EH (cell line): ENCODE results near the gene CBLN3.
A peak's percentile ranks its signal among the peaks of the same experiment; 100 is the strongest.
"Not testable (repeated sequence)": the region's sequence is repeated elsewhere in the genome, so short reads cannot be mapped to it uniquely, and the experiment has no call there.

Experiments
- DNase-seq: peaks from one replicate; pipeline ENCODE4 v3.0.0-alpha.2; 2015; ENCODE audit warnings: low read depth

The CBLN3 gene

GRCh38 chr14:24401810-24402702 lies 27.4 kb downstream of the CBLN3 start:
- DNase-seq: no peak

DNA sequence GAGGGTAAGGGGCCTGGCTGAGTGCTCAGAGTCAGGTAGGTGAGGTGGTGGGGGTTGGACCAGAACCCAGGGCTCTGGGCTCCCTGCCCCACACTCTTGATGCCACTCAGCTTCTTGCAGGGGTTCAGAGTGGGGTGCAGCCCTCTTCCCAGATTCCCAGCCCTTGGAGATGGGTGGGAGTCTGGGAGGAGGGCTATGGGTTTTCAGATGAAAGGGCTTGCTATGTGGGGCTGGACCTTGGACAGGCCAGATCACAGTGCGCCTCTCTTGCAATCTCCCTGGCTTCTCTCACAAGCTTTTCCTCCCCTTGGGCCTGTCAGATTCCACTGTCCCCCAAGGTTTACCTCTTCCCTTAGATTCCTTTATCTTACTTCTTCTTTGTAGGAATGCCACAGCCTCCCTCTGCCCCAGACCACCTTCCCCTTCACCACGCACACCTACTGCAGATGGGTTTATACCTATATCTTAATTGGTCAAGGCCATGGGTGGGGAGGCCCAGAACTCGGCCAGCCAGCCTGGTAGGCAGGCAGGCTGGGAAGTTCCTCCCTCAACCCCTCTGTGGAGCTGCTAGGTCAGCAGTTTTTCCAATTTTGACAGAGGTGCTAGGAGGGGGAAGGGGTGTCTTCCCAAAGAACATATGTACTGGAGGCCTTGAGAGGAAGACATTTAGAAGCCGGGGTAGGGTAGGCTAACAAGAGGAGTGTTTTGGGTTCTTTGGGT lies 29.3 kb downstream of the CBLN3 start:
- no peak for DNase-seq

DNA sequence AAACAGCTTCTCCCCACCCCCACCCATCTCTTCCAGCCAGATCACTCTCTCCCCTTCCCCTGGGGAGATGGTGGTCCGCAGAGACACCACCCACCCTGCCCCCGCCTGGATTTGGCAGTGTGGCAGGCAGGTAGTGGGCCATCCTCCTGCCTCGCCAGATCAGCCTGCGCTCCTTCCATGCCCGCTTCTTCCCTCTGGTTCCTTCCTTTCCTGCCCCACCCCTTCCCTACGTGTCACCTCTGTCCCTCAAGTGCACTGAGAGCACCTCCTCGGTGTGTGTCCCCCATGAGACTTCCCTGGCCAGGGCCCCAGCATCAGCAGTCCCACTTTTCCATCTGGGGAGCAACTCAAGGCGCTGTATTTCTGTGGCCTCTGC lies 30.0 kb downstream of the CBLN3 start:
- no peak for DNase-seq

- DNase-seq: peak; percentile 59
These were observed 30.6 kb downstream of the CBLN3 start, which contains the start of gene NYNRIN for GRCh38 chr14:24398653-24399446. TSS of gene NYNRIN (plus strand) at chr14:24399003. CDS start at chr14:24399247, 244 bp downstream.

DNA sequence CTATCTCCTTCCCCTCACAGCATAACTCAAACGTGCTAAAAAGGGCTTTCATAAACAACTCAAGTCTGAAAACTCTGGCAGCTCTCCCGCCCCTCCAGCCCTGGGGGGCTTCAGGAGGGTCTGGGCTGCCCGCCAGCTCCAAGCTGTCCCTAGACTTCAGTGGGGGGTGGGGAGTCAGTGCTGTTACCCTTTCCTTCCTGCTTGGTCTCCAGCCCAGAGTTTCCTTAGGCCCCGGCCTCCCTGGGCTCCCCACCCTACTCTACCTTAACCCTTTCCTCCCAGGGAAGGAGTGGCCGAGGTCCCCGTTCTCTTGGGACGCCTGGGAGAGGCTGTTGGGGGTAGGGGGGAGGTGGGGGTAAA lies 31.2 kb downstream of the CBLN3 start:
- DNase-seq: peak; percentile 18

- no peak for DNase-seq
These were observed 31.7 kb downstream of the CBLN3 start for GRCh38 chr14:24397639-24398292.

DNA sequence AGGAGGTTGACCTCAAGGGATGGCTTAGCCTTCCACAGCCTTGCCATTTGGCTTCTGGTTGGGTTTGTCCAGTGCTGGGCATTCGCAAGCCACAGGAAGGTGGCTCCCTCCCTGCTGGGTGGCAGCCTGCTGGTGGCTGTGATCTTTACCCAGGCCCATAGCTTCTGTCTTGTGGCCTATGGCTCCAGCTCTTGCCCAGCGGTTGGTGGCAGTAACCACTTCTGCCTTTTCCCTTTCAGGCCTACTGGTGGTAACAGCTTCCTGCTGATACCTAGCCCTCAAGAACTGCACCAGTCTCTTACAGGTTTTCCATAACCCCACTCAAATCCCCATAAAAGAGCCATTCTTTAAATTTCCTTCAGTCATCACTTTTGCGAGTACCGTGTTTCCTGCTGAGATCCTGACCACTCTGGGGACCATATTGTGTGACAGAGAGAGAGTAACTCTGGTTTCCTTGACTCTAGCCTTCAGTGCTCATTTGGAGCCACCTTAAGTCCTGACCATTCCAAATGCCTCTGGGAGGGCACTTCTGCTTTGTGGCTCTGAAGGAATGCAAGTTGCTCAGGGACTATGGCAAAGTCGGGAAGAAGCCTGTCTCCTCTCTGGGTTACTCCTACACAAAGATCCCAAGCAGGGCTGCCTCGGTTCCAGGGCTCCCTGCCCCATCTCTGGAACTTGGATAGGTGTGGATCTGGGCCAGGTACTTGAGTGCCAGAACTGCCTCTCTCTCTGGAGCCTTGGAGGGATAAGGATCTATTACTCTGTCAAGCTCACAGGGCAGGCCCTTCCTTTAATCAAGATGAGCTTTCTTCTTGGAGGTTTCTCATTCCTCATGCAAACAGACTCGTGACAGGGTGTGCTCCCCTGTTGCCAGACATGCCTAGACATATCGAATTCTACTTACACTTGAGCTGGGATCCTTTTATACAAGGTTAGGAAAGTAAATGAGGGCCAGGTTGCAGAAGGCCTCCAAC lies 33.6 kb downstream of the CBLN3 start:
- peak; percentile 24 for DNase-seq

- no peak for DNase-seq
These were observed 35.2 kb downstream of the CBLN3 start for GRCh38 chr14:24394275-24394674.

- DNase-seq: peak; percentile 74
These were observed 37.0 kb downstream of the CBLN3 start for GRCh38 chr14:24392325-24393091.

- no peak for DNase-seq
These were observed 38.6 kb downstream of the CBLN3 start for GRCh38 chr14:24390701-24391468.

DNA sequence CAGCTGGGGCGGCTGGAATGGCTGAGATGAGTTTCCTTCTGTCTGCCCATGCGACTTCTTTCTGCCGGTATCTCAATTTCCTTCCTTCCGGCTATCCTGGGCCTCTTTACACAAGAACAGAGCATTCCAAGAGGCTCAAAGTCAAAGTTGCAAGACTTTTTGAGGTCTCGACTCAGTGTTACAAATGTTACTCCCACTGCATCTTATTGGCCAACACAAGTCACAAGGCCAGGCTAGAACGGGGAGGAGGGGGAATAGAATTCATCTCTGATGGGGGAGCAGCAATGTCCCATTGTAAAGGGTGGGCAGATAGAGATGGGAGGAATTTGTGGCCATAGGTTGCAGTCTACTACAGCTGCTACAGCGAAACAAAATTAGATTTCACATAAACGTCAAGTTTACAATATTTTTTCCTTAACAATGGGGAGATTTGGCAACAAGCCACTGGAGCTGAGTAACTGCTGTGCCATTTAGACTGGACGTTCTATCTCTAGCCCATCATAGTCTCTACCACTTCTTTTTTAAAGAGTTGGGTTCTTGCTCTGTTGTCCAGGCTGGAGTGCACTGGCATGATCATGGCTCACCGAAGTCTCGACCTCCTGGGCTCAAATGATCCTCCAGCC lies 40.1 kb downstream of the CBLN3 start:
- DNase-seq: peak; percentile 70

DNA sequence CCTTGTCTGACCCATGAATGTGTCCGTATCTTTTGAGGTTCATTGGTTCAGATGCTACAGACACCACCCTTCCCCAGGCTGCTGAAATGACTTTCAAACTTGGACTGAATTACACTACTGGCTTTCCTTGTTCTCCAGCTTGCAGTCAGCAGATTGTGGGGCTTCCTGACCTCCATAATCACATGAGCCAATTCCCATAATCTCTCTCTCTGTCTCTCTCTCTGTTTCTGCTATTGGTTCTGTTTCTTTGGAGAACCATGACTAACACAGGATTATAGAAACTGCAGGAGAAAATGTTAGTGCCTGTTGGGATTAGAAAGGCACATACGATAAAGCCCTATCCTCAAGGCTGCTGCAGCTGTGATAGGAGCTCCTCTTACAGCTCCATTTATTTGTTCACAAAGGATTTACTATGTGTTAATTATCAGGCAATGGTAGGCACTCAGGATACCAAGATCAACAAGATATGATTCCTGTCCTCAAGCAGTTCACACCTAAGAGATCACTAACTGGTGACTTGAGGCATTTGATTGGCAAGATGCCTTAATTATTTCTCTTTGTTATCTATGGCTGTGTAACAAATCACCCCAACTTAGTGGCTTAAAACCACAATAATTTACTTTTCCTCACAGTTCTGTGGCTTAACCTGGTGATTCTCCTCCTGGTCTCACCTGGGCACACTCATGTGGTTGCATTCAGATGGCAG lies 40.8 kb downstream of the CBLN3 start:
- DNase-seq: no peak

- DNase-seq: not testable (repeated sequence)
These were observed 41.9 kb downstream of the CBLN3 start for GRCh38 chr14:24387579-24387978.

DNA sequence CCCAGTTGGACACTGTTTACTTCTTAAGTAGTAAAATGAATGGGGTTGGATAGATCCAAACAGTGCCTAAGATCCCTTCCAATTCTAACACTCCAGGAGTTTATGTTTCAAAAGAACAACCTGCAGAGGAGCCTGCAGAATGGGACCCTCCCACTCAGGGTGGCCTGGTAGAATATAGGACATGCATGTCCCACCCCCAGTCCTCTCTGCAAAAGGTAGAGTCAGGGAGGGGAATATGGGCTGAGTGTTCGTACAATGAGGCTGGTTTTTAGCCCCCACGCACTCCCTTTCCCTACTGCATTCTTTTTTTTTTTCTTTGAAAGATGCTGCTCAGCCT lies 42.5 kb downstream of the CBLN3 start:
- no peak for DNase-seq

- no peak for DNase-seq
These were observed 43.9 kb downstream of the CBLN3 start for GRCh38 chr14:24385524-24385923.

DNA sequence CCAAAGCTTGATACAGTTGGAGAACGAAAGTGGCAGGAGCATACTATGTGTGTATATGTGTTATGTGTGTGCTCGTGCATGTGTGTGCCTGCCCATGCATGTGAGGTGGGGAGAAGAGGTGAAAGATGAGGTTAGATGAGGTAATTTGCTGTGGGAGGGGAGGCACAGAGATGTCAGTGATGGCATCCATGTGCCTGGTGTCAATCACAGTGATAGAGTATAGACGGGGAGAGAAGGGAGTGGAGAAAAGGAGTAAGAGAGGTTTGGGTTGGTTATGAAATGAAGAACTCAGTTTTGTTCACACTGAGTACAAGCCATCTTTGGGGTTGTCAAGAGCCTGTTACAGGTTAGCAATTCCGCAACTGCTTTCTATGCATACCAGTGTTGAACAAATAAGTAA lies 45.3 kb downstream of the CBLN3 start:
- DNase-seq: no peak

DNA sequence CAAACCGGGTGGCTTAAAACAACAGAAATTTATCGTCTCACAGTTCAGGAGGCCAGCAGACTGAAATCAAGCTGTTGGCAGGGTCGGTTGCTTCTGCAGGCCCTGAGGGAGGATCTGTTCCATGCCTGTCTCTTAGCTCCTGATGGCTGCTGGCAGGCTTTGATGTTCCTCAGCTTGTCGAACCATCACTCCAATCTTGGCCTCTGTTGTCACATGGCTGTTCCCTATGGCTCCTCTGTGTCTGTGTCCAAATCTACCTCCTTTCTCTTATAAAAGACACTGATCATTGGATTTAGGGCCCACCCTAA lies 47.5 kb downstream of the CBLN3 start:
- no peak for DNase-seq

DNA sequence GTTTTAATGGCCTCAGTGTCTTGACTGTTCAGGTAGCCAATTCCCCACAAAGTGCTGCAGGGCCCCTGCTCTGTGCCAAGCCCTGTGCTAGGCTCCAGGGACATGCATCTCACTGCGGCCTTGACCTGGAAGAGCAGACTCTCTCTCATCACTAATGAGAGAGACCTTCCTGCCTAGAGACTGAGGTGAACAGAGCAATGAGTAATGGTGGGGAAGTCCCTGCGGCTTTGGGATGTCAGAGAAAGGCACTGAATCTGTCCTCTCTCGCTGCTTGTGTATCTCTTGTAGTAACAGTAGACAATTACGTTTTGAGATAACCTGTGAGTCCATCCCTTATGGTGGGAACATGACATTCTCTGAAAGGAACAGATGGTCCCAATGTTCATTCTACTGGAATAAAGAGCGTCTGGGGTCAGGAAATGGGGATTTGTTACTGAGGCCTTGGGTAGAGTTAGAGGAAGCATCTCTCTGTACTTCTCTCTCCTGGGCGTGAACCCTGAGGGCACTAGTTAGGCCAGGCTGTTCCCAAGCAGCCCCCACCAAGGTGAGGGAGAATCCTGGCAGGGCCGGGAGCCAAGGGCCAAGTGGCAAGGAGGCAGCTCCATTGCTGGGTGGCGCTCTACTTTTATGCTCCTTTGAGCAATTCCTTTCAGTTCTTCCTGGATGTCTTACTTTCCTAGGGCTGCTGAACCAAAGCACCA lies 48.0 kb downstream of the CBLN3 start:
- no peak for DNase-seq
